SKM-1 treated with dmso at 0.1 percent for 144 hours (cell line): ENCODE measurements around the gene LIPE.

Experiments used
- DNase-seq: peaks from one replicate; lab custom pipeline; 2025; ENCODE audit not compliant: unreplicated experiment; lab: John Stamatoyannopoulos, UW

LIPE gene

DNA sequence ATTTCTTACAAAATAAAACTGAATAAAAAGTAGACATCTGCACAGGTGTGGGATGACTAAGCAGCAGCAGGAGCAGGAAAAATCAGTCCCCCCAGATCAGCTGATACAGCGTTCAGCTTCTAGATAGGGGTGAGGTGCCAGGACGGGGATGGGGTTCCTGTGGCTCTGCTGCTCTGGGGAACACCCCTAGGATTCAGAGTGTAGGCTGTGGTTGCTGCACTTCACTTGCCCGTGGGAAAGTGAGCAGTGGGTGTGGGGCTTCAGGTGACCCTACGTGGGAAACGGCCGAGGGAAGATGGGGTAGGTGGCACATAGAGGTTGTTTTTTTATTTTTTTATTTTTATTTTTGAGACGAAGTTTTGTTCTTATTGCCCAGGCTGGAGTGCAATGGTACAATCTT is 18.8 kb upstream of the LIPE start:
- DNase-seq: no peak

DNA sequence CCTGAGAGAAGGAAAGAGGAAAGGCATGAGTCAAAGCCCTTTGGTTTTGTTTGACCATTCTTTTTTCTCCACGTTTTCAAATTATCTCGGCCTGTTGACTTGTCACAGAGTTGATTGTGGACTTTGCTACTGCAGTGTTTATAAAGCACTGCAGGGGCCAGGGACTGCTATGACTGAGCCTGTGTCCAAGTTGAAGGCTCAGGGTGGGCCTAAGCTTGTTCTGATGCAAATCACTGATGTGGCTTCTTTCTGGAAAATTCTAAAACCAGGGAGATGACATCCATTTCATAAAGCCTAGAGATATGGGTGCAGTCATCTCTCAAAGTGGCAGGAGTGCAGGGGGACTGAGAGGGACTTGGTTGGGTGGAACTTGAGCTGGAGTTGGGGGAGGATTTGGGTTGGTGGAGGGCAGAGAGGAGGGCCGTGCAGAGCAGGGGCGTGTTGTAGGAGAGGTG is 16.8 kb upstream of the LIPE start:
- DNase-seq: no peak

DNA sequence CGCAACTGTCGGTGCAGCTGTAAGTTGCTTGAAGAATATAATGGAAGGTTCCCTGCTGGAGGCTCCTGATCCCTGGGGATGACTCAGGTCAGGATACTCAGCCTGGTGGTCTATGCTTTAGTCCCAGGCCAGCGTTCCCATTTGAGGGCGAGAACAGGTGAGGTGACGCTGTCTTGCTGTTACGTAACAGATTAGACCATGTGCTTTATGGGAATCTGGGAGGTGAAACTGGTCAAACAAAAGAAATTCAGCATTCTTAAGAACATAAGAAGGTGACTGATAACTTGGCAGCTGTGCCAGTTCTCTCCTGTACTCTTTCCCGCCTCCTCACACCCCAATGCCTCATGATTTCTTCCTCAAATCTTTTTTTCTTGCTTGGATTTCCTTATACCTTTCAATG is 15.6 kb upstream of the LIPE start, which contains the start of gene CXCL17:
TSS of gene CXCL17 (minus strand) at position 114 of the 400 bp plus-strand sequence. CDS start 114 bp downstream, outside the sequence.
- DNase-seq: no peak

DNA sequence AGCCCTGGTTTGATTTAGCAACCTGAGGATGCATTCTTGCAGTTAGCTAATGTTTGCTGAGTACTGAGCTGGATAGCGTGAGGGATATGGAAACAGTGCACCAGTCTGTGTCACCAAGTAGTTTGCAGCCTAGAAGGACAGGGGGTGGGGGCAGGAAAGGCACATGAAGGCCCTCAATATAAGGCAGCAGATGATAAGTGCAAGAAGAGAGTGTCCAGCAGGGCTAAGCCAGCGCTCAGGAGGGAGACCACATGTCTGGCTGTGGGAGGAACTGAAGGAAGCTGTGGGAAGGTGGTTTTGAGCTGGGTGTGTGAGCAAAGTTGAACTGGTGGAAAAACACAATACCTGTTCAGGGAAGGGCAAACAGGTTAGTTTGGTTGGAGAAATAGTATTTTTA is 13.9 kb upstream of the LIPE start:
- no peak for DNase-seq

DNA sequence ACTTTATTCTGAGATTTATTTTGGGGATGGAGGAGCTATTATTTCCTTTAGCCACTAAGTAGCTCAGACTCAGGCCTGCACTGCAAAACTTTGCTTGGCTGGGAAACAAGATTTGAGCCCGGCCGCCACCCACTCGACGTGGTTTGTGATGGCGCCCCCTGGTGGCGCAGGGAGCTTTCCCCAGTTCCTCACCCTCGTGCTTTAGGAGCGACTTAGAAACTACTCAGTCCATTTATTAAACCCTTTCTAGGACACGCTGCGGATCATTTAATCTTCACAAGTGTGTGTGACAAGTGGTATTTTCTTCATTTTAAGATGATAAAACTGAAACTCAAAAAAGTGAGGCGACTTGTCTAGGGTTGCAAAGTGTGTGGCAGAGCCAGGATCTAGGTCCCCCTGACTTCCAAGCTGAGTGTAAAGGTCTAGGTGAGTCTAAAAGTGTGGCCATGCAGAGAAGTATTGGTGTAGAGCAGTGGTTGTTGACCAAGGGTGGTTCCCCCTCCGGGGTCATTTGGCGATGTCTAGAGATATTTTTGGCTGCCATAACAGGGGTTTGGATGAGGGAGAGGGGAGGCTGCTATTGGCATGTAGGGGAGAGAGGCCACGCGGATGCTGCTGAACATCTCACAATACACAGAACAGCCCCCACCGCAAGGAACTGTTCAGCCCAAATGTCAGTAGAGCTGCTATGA is 13.3 kb upstream of the LIPE start:
- no peak for DNase-seq

DNA sequence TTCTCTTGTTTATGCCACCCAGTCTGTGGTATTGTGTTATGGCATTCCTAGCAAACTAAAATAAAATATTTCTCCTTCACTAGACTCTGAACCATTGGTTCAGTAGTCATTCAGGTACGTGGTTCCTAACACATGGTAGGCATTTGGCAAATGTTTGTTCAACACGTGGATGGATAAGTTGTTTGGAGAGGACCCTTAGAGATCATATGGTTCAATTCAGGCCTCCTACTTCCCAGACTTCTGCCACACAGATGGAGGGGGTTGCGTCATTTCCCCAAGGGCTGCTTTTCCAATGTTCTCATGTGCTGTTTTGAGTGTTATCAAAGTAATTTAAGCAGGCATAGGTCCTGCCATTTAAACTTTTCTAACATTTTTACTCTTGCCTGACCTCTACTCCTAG is 8.8 kb upstream of the LIPE start:
- no peak for DNase-seq

DNA sequence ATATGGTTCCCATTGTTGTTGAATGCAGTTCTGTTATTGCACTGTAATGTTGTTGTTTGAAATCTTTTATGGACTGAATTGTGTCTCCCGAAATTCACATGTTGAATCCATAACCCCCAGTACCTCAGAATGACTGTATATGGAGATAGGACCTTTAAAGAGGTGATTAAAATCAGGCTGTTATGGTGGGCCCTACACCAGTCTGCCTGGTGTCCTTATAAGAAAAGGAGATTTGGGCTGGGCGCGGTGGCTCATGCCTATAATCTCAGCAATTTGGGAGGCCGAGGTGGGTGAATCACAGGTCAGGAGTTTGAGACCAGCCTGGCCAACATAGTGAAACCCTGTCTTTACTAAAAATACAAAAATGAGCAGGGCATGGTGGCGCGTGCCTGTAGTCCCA is 8.1 kb upstream of the LIPE start:
- no peak for DNase-seq

DNA sequence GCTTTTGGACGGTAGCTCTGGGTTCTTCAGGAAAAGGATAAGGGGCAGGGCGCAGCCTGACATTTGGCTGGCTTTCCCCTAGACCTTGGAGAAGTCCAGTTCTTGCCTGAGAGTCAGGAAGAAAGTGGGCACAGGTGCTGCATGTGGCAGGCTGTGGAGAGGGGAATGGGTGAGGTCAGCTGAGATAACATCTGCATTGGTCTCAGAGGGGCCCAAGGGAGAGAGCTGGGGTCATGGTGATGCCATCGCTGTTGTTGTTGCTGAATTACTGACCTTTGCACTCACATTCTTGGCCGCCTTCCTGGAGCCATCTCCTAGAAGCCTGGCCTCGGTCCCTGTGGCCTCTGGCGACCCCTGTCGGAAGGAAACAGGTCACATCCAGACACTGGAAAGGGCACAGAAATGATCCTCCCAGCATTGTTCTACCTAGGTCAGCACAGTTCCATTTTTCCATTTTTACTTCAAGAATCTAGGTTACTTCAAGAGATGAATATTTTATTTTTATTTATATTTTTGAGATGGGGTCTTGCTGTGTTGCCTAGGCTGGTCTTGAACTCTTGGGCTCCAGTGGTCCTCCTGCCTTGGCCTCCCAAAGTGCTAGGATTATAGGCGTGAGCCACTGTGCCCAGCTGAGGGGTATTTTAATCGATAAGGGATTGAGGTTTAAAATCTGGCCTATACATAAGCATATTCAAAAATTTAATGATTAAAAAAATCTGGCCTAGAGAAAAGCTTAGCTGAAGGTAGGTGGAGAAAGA is 6.5 kb upstream of the LIPE start:
- DNase-seq: peak; percentile 37

DNA sequence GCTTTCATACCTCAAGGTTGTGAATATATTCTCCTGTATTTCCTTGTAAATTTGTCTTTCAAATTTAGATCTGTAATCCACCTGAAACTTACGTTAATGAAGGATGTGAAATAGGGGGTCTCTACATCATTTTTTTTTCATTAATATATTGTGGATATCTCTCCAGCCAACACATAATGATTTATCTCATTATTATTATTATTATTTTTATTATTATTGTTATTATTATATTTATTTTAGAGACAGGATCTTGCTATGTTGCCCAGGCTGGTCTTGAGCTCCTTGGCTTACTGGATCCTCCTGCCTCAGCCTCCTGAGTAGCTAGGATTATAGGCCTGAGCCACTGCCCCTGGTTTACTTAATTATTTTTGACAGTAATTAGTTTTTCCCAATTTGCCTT is 4.3 kb upstream of the LIPE start:
- DNase-seq: no peak

DNA sequence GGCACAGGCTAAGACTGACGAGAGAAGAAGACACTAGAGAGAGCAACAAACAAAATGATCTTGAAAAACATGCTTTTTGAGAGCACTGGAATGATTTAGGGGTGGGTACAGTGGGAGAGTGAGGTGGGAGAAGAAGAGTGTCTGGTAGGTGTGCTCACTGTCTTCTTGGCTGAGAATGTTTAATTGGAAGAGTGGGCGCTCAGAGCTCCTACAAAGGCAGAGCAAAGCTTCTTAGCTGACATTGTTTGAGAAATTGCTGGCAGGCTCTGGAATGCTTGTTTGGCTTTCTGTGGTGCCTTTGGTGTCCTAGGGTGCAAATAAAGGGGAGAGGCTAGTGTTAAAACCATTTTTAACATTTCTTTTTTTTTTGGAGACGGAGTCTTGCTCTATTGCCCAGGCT is 1.5 kb upstream of the LIPE start:
- DNase-seq: no peak

DNA sequence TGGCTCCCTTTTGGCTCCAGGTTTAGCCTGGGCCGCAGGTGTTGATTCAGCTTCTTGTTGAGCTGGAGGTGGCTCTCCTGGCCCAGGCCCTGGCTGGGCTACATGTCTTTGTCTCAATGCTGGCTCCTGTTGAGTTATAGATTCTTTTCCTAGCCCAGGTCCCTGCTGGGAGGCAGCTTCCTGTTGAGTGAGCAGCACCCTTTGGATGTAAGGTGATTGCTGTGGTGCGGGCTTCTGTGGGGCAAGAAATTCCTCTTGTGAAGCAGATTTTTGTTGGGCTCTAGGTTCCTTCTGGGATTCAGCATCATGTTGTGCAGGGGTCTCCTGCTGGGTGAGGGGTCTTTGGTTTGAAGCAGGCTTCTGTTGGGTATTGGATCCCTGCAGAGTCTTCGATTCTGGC is 545 bp downstream of the LIPE start:
- DNase-seq: no peak

DNA sequence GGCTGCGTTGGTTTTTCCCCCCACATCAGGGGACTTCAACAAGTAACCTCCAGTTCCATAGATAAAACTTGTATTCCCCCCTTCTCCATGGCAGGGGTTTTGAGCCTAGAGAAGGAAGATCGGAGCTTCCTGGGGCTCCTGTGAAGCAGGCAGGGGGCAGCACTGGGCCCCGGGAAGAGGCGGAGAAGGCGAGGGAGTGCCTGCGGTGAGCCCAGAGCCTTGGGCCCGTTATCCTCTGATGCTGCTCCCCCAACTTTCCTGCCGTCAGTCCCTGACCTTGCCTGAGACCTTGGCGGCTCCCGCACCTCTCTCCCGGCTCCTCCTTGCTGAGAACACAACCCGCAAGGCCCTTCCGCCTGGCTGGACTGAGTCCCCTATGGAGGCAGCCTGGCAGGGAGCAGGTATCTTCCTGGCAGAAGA is 2.5 kb downstream of the LIPE start:
- DNase-seq: no peak

DNA sequence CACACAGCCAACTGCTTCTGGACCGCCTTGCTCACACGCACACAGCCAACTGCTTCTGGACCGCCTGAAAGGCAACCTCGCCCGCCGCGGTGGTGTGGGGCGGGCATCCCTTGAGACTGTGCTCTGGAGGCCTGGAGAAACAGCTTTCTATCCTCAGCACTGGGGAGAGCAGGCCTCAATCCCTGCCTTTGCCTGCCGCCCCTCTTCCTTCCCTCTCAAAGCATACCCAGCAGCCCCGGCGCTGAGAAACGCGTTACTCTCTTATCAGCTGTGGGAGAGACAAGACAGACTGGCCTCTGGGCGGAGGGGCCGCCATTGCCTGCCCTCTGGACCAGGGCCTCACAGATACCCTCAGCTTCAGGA is 2.9 kb downstream of the LIPE start:
- DNase-seq: no peak

DNA sequence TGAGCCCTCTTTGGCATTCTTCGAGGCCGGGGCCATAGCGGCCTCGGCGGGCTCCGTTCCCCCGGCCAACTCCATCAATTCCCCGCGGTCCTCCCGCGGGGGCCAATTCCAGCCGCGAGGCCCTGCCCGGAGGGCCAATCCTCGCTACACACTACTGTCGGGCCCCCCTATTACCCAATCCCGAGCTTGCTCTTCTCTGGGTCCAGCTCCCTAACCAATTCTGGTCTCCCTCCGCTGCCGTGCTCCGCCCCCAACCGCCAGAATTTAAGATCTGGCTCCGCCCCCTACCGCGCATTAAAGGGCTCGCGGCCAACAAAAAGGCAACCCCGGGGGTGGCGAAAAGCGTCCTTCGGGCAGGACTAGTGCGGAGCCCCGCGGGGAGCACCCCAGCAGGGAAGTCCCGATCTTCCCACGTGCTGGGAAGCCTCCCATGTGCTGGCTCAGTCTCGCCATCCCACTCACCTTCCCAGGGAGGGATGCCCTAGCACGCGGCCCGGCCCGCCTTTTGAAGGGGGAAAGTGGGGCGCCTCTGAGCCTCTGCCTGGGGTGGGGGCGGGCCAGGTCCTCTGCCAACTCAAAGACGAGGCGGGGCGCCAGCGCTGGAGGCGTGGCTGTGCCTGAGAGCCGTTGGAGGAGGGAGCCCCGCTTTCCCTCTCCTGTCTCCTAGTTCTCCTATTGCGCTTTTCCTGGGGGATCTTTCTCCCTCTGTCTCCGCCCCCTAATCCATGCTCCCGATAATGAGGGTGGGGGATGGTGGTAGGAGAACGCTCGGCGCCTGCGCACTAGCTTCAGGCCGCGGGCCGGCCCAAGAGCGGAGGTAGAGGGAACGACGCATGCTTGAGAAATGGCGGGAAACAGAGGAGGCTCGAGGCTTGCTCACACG is 3.5 kb downstream of the LIPE start:
- DNase-seq: peak; percentile 79

DNA sequence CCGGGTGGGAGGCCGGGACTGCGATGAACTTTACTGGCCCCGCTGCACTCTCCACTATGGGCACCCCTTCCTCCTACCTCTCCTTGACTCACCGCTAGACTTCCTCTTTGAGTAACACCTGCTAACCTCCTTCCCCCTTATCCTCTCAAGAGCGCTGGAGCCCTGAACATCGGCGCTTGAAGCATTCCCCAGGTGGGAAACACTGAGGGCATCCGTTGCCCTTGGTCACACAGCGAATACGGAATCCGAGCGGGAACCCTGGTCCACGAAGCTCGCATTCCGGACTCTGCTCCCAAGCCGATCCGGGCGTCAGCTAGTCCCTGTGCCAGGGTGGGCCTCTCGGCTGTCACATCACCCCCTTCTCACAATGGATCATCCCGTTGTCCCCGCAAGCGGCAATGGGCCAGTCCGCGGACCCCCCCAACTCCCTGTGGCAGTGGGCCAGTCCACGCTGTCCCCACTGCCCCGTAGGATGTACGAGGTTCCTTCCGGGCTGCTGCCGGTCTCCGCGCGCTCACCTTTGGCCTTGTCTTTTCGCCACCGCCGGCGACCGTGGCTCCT is 4.2 kb downstream of the LIPE start:
- peak; percentile 35 for DNase-seq

DNA sequence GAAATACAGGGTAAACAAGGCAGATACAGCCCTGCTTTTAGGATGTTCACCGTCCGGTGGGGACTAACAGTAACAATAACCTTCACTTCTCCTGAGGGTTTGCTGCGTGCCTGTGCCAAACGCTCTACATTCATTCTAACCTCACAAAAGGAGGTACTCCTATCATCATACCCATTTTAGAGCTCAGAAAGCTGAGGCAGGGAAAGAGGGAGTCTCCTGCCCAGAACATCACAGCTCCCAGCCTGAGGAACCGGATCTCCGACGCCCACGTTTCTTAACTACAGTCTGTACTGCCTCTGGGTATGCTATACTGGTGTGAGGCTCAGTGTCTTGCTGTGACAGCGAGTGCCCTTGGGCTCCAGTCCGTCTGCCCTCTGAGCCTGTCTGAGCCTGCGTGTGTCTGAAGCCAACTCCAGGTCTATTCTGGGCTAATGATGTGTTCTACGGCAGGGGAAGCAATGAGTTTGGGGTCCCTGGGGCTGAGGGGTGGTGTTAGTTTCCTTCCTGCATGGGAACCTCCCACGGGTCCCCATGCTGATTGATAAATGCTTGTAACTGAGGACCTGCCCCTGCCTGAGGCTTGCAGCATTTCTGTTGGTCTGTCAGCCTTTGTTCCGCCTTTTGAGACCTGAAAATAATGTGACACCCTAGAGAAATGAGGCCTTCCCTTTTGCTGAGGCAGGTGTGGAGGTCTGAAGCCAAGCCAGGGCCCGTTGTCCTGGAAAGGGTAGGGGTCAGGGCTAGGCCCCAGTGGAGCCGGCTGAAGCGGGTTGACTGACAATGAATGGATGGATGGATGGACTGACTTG is 4.9 kb downstream of the LIPE start:
- DNase-seq: peak; percentile 35

DNA sequence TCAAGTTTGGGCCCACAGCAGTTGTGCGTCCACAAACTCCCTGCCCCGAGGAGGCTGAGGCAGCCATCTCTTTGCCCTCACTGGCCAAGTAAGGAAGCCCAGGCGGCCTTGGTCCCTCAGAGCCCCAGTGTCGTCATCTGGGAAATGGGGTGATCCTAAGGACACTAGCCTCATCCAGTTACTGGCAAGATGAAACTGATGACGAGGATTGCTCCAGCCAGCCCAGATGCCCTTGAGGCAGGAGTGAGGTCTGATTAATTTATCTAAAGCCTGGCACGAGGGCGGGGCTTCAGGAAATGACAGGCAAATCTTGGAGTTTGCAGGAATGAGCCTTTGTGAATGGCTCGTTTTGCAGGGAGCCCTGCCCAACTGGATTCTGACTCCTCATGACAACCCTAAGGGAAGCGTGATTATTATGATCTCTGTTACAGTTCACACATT is 5.6 kb downstream of the LIPE start:
- no peak for DNase-seq

DNA sequence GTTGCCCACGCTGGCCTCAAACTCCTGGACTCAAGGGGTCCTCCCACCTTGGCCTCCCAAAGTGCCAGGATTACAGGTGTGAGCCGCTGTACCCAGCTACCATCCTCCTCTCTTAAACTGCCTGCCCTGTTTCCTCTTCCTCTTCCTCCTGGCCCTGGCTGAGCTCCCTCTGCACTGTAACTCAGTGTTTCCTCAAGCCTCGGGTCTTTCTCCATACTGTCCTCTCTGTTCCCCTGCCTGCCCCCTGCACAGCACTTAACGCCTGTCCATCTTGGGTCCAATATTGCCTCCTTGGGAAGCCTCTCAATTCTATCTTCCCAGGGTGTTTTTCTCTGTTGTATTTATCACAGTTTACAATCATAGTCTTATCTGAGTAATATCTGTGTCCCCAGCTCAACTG is 6.1 kb downstream of the LIPE start:
- no peak for DNase-seq

DNA sequence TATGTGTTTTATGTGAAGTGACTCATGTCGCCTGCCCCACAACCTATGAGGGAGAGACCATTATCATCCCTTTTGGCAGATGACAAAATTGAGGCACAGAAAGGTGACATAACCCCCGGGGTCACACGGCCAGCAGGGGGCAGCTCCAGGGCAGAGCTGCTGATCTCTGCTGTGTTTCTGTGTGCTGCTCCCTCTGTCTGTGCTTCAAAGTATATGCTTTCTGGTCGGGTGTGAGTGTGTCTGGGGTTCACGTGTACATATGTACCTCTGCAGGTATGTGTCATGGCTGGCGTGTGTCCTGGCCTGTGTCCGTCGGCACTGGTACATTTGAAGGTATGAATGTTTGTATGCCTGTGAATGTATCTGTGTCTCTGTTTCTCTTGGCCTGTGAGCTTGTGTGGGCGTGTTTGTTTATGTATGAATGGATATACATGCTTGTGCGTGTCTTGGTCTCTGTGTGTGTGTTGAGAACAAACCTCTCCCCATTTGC is 7.1 kb downstream of the LIPE start:
- peak; percentile 45 for DNase-seq

DNA sequence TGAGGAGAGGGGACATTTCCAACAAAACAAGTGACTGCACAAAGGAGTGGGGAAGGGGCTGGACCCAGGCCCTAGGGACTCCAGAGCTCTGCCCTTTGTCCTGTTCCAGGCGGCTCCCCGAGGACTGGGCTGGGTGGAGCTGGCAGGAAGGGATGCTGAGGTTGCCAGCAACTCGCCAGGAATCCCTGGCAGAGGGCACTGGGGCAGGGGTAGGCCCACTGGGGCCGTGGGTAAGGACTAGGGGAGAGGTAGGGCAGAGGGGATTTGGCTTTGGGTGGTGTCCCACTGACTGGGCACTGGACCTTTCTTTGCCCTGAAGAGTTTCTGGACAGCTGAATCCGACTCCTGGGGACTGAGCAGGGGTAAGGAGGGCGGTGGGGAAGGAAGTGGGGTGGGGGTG is 7.9 kb downstream of the LIPE start:
- no peak for DNase-seq
